H1 (cell line): ENCODE measurements around the gene NAA20. TPM values are rescaled to one million over a fixed set of nuclear protein-coding genes. Genes with fewer than 3 reads are reported as not detected.

Experiments used
- CTCF ChIA-PET: fragments of 300-600 bp; sonication (Branson Sonifier 250); formaldehyde crosslinking; loops from one replicate; lab custom pipeline; 2021; ENCODE audit not compliant: partially characterized antibody; lab: Charles Lee
- POLR2A ChIA-PET: fragments of 300-600 bp; sonication (Branson Sonifier 250); formaldehyde crosslinking; loops from one replicate; lab custom pipeline; 2021; ENCODE audit warnings: inconsistent platforms; ENCODE audit not compliant: partially characterized antibody; lab: Charles Lee
- DNase-seq, 2 experiments: peaks; one replicate each; pipeline versions ENCODE4 v3.0.0 to v3.0.0-alpha.2; 2010 to 2022; ENCODE audit warnings: low spot score in 2 of 2, low read depth in 1 of 2, mixed read lengths in 1 of 2
- FAIRE-seq: peaks from 2 replicates; lab custom pipeline; 2011; peaks lifted over from hg19 to GRCh38; lab: Jason Lieb, UNC
- H2AFZ ChIP-seq: 2 replicates; pipeline ENCODE4 v1.8.1; 2012; ENCODE audit warnings: low read length, inconsistent platforms
- H2AK5ac ChIP-seq: 2 replicates; pipeline ENCODE4 v1.6.1; 2013; ENCODE audit warnings: low read depth, low read length
- H2BK120ac ChIP-seq: replicated peaks from 2 replicates; pipeline ENCODE3; 2013; ENCODE audit warnings: low read depth, low read length, inconsistent platforms
- H2BK12ac ChIP-seq: 2 replicates; pipeline ENCODE4 v1.6.1; 2013; ENCODE audit warnings: low read depth, low read length
- H2BK15ac ChIP-seq: 2 replicates; pipeline ENCODE4 v1.6.1; 2013; ENCODE audit warnings: low read length
- H2BK20ac ChIP-seq: 2 replicates; pipeline ENCODE4 v1.6.1; 2013; ENCODE audit warnings: low read length
- H2BK5ac ChIP-seq: 2 replicates; pipeline ENCODE4 v1.6.1; 2013; ENCODE audit warnings: low read depth, low read length
- H3K14ac ChIP-seq: 2 replicates; pipeline ENCODE4 v1.6.1; 2013; ENCODE audit warnings: inconsistent platforms; ENCODE audit not compliant: insufficient read length
- H3K18ac ChIP-seq: 2 replicates; pipeline ENCODE4 v1.6.1; 2013; ENCODE audit warnings: low read length; ENCODE audit errors: extremely low read depth
- H3K23ac ChIP-seq: 2 replicates; pipeline ENCODE4 v1.6.1; 2013; ENCODE audit warnings: inconsistent platforms; ENCODE audit not compliant: insufficient read length
- H3K23me2 ChIP-seq: 2 replicates; pipeline ENCODE4 v1.6.1; 2013; ENCODE audit warnings: low read depth, low read length
- H3K27ac ChIP-seq: 2 replicates; pipeline ENCODE4 v1.6.1; 2011; ENCODE audit warnings: low read depth, low read length, inconsistent platforms
- H3K27me3 ChIP-seq, 4 experiments: replicated peaks in 1 of 4; 1 replicate in 1 of 4; 2 replicates in 3 of 4; pipeline versions ENCODE4 v1.6.1 to v1.8.1; 2011 to 2013; ENCODE audit warnings: low read length in 3 of 4, mild to moderate bottlenecking in 3 of 4, inconsistent platforms in 2 of 4, mixed read lengths in 2 of 4, moderate library complexity in 1 of 4; ENCODE audit not compliant: control insufficient read depth in 3 of 4, insufficient read depth in 3 of 4; ENCODE audit errors: extremely low read depth in 1 of 4
- H3K36me3 ChIP-seq, 4 experiments: 2 replicates each; pipeline versions ENCODE4 v1.6.1 to v1.8.1; 2011 to 2013; ENCODE audit warnings: mild to moderate bottlenecking in 4 of 4, low read length in 3 of 4, moderate library complexity in 2 of 4, control low read depth in 1 of 4, inconsistent platforms in 1 of 4; ENCODE audit not compliant: insufficient read depth in 4 of 4, control insufficient read depth in 2 of 4
- H3K4ac ChIP-seq: replicated peaks from 2 replicates; pipeline ENCODE3; 2013; ENCODE audit warnings: low read length, low read depth, mixed read lengths, inconsistent platforms; ENCODE audit not compliant: insufficient read length
- H3K4me1 ChIP-seq, 4 experiments: replicated peaks in 1 of 4; 1 replicate in 1 of 4; 2 replicates in 3 of 4; pipeline versions ENCODE4 v1.6.1 to v1.8.1; 2011 to 2013; ENCODE audit warnings: low read length in 3 of 4, inconsistent platforms in 2 of 4, mixed read lengths in 1 of 4; ENCODE audit not compliant: insufficient read depth in 4 of 4, control insufficient read depth in 3 of 4
- H3K4me2 ChIP-seq, 2 experiments: 2 replicates each; pipeline versions ENCODE4 v1.6.1 to v1.8.1; 2011 to 2013; ENCODE audit warnings: low read depth in 2 of 2, low read length in 2 of 2, control low read depth in 1 of 2, inconsistent platforms in 1 of 2, mild to moderate bottlenecking in 1 of 2; ENCODE audit not compliant: insufficient read depth in 1 of 2
- H3K4me3 ChIP-seq, 4 experiments: fragments of 200-600, 300-600 bp in 1 of 4; sonication (generic), shearing (Covaris generic), sonication (Bioruptor Twin) in 1 of 4; 2 replicates each; pipeline versions ENCODE4 v1.5.1 to v1.8.1; 2011 to 2016; ENCODE audit warnings: low read length in 4 of 4, low read depth in 3 of 4, control low read depth in 2 of 4, inconsistent platforms in 2 of 4, mild to moderate bottlenecking in 2 of 4, mixed read lengths in 1 of 4, moderate library complexity in 1 of 4; ENCODE audit not compliant: insufficient read depth in 2 of 4; ENCODE audit errors: extremely low read depth in 1 of 4
- H3K56ac ChIP-seq: replicated peaks from 2 replicates; pipeline ENCODE3; 2013; ENCODE audit warnings: low read depth, mild to moderate bottlenecking, mixed read lengths, low read length, inconsistent platforms; ENCODE audit not compliant: insufficient read length
- H3K79me1 ChIP-seq: 2 replicates; pipeline ENCODE4 v1.6.1; 2013; ENCODE audit warnings: low read depth, low read length, control low read depth
- H3K79me2 ChIP-seq, 2 experiments: 2 replicates each; pipeline versions ENCODE4 v1.6.1 to v1.8.1; 2012 to 2013; ENCODE audit warnings: low read length in 2 of 2, mild to moderate bottlenecking in 2 of 2, inconsistent platforms in 1 of 2; ENCODE audit not compliant: insufficient read depth in 2 of 2, control insufficient read depth in 1 of 2
- H3K9ac ChIP-seq, 4 experiments: replicated peaks in 1 of 4; 1 replicate in 1 of 4; 2 replicates in 3 of 4; pipeline versions ENCODE4 v1.6.1 to v1.8.1; 2011 to 2013; ENCODE audit warnings: low read depth in 3 of 4, low read length in 3 of 4, control low read depth in 2 of 4, mild to moderate bottlenecking in 2 of 4, moderate library complexity in 2 of 4, inconsistent platforms in 1 of 4; ENCODE audit errors: extremely low read depth in 1 of 4
- H3K9me3 ChIP-seq, 2 experiments: 2 replicates each; pipeline versions ENCODE4 v1.6.1 to v1.8.1; 2012 to 2013; ENCODE audit warnings: mild to moderate bottlenecking in 2 of 2, moderate library complexity in 2 of 2, control low read depth in 1 of 2, inconsistent platforms in 1 of 2, low read depth in 1 of 2, low read length in 1 of 2, mixed read lengths in 1 of 2; ENCODE audit not compliant: insufficient read depth in 2 of 2
- H4K20me1 ChIP-seq, 2 experiments: replicated peaks in 1 of 2; 2 replicates each; pipeline versions ENCODE3 to v1.8.1; 2011 to 2013; ENCODE audit warnings: inconsistent platforms in 2 of 2, low read length in 2 of 2, mild to moderate bottlenecking in 1 of 2; ENCODE audit not compliant: insufficient read depth in 2 of 2, control insufficient read depth in 1 of 2
- H4K5ac ChIP-seq: 2 replicates; pipeline ENCODE4 v1.6.1; 2013; ENCODE audit warnings: low read length, low read depth, mixed read lengths, inconsistent platforms; ENCODE audit not compliant: insufficient read length
- H4K8ac ChIP-seq: 2 replicates; pipeline ENCODE4 v1.8.0; 2013; ENCODE audit warnings: mild to moderate bottlenecking, moderate library complexity, low read length, inconsistent platforms; ENCODE audit not compliant: insufficient read depth; ENCODE audit errors: extremely low read depth
- H4K91ac ChIP-seq: replicated peaks from 2 replicates; pipeline ENCODE3; 2013; ENCODE audit warnings: low read length, mixed read lengths, inconsistent platforms; ENCODE audit not compliant: insufficient read length
- CBX5 ChIP-seq: fragments of 300-800, 300-1000 bp; sonication (generic); IDR thresholded peaks from 2 replicates; pipeline ENCODE4 v1.7.1; 2016; ENCODE audit warnings: antibody characterized with exemption, low read length, low read depth
- CREB1 ChIP-seq: IDR thresholded peaks from 2 replicates; pipeline ENCODE4 v1.6.1; 2012; ENCODE audit warnings: inconsistent platforms
- CTCF ChIP-seq, 3 experiments: IDR thresholded peaks; 1 replicate in 2 of 3; 2 replicates in 1 of 3; pipeline versions ENCODE4 v1.5.1 to v1.6.1; 2011; ENCODE audit warnings: low read length in 3 of 3, mild to moderate bottlenecking in 3 of 3, inconsistent platforms in 2 of 3, low read depth in 1 of 3, moderate library complexity in 1 of 3; ENCODE audit not compliant: insufficient read depth in 1 of 3; ENCODE audit errors: control extremely low read depth in 1 of 3
- JUN ChIP-seq: IDR thresholded peaks from 2 replicates; pipeline ENCODE4 v1.6.1; 2011; ENCODE audit warnings: low read depth, mild to moderate bottlenecking, improper control_type of control experiment, low read length
- KDM5A ChIP-seq: fragments of 200-600 bp; IDR thresholded peaks from 2 replicates; pipeline ENCODE4 v1.7.1; 2012; ENCODE audit warnings: mild to moderate bottlenecking, low read length, inconsistent platforms, mixed read lengths
- NANOG ChIP-seq: IDR thresholded peaks from 2 replicates; pipeline ENCODE4 v1.6.1; 2011; ENCODE audit warnings: low read length, low read depth, mild to moderate bottlenecking, inconsistent platforms; ENCODE audit not compliant: insufficient read depth, poor library complexity, severe bottlenecking
- SP4 ChIP-seq: IDR thresholded peaks from 2 replicates; pipeline ENCODE4 v1.6.1; 2012; ENCODE audit warnings: low read length, inconsistent platforms
- WGBS, 2 experiments: shearing (Covaris generic) in 1 of 2; methylation state at CpG; one replicate each; pipeline versions ENCODE4 v1.1.6 to v1.1.7; 2013 to 2015; ENCODE audit warnings: low lambda C conversion rate in 2 of 2, mixed read lengths in 2 of 2, inconsistent platforms in 1 of 2, low coverage in 1 of 2, missing lambda C conversion rate in 1 of 2; ENCODE audit not compliant: insufficient replicate concordance in 2 of 2, insufficient coverage in 1 of 2, insufficient read length in 1 of 2; ENCODE audit errors: extremely low coverage in 1 of 2, missing lambda C conversion rate in 1 of 2; 5-methylcytosine and 5-hydroxymethylcytosine counted together
- polyA plus RNA-seq, 7 experiments: library from polyadenylated mRNA; depleted of rRNA in 3 of 7; stranded (reverse) in 5 of 7; unstranded in 2 of 7; fragments of >200 nt in 5 of 7; fragments of 200-250 nt in 2 of 7; gene quantifications; 1 replicate in 5 of 7; 2 replicates in 1 of 7; 4 replicates in 1 of 7; pipeline versions ENCODE4 v1.2.1 to v1.2.3, GENCODE V29; 2011 to 2013; ENCODE audit warnings: missing spikeins in 2 of 7, mixed read lengths in 2 of 7
- total RNA-seq: library from RNA; stranded (reverse); fragmentation: NEBNext Ultra II Directional; extraction: Animal tissue kit (Norgen Biotek cat#: 25700); gene quantifications from 2 replicates; pipeline ENCODE4 v1.2.1, GENCODE V29; 2021

Gene NAA20
- total and polyA plus RNA-seq, 2 of the 8 experiments (the other 6 are each of a cell fraction or from before 2014, with no cell fraction given), result 21.9 to 41.1 TPM

GRCh38 chr20:20038586-20038985 is 21.4 kb downstream of the NAA20 start:
- peaks cover 21 to 89% (median 65%) of the 10 kb centered on the region in 4 experiments for H3K36me3 ChIP-seq
- no peak overlapping the region for H2BK5ac ChIP-seq
- H3K4ac ChIP-seq, result no peak overlapping the region
- no peak overlapping the region for H3K4me3 ChIP-seq
- H3K27ac ChIP-seq, result peak overlapping the region; percentile 22; the same call in 1 of the 2 replicates
- H2BK20ac ChIP-seq, result no peak overlapping the region
- WGBS, 2 experiments, result 96% methylated on average over 6 of the region's 6 CpGs; no CpG with 5 or more reads in 1 of the 2 experiments
- CTCF ChIA-PET, result interaction anchor here (1.4 kb wide), 1 partner anchor 9 kb away, joined by 3 read pairs; no protein-coding TSS in a partner anchor
- no peak overlapping the region for H3K18ac ChIP-seq
- H2AFZ ChIP-seq, result no peak overlapping the region
- POLR2A ChIA-PET, result interaction anchor here (0.6 to 2.7 kb wide), 6 partner anchors 10 to 1496 kb away, joined by 3 to 9 read pairs (median 4); partner anchors contain the start of genes CFAP61 and CRNKL1
- no peak overlapping the region for H3K14ac ChIP-seq
- no peak for DNase-seq
- no peaks in the 10 kb centered on the region for H3K9me3 ChIP-seq
- H3K79me2 ChIP-seq, result no peaks in the 10 kb centered on the region
- H3K79me1 ChIP-seq, result no peaks in the 10 kb centered on the region
- FAIRE-seq, result no peak
- no peak overlapping the region for H3K4me2 ChIP-seq
- H3K4me1 ChIP-seq, result peaks cover 0 to 2% (median 0%) of the 10 kb centered on the region in 4 experiments; a peak in 1 of 7 replicates
- no peaks in the 10 kb centered on the region for H3K27me3 ChIP-seq
- H4K20me1 ChIP-seq, result peaks cover 0 to 3% of the 10 kb centered on the region in 2 experiments
- no peak overlapping the region for H4K8ac ChIP-seq
- TF ChIP-seq CBX5, result no peak
- no peak for TF ChIP-seq CREB1
- TF ChIP-seq NANOG, result no peak
- no peak for TF ChIP-seq CTCF (IDR thresholded peaks at IDR 0.05; ENCODE audit: control extremely low read depth in 1 of 3, insufficient read depth in 1 of 3, low read depth in 1 of 3, low read length in 3 of 3)
- TF ChIP-seq KDM5A, result no peak
- no peak for TF ChIP-seq SP4
- no peak for TF ChIP-seq JUN
- H4K5ac ChIP-seq, result no peak overlapping the region
- no peak overlapping the region for H2AK5ac ChIP-seq
- H4K91ac ChIP-seq, result no peak overlapping the region
- H3K23me2 ChIP-seq, result no peaks in the 10 kb centered on the region
- no peak overlapping the region; the same call in 1 of the 2 replicates for H2BK12ac ChIP-seq
- H2BK15ac ChIP-seq, result no peak overlapping the region
- H3K23ac ChIP-seq, result no peak overlapping the region
- H2BK120ac ChIP-seq, result no peak overlapping the region
- no peak overlapping the region for H3K56ac ChIP-seq
- H3K9ac ChIP-seq, result no peak overlapping the region
